ENCODE results near the gene RNF220. TPM values are rescaled to one million over a fixed set of nuclear protein-coding genes. Genes with fewer than 3 reads are reported as not detected.
A peak's percentile ranks its signal among the peaks of the same experiment; 100 is the strongest.

The RNF220 gene
- total RNA-seq, 6 experiments from 2014 or later, result 19.2 to 57.9 (median 23.0) TPM

DNA sequence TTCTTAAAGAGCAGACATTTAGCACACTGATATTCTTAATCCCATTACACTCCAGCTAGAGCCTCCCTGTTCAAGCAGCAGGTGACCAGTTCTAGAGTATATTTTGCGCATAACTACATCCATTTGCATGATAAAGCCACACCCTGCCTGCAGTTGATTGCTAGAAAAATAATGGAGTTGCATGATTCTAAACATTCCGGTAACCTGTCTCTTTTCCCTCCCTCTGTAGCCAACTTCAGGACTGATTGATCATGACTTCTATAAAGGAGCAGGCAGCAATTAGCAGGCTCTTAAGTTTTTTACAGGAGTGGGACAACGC, 284.4 kb downstream of the RNF220 start:
- no peaks in the 10 kb centered on the region for H3K27me3 ChIP-seq
- TF ChIP-seq POLR2A (IDR thresholded peaks at IDR 0.05), result no peak
- H3K36me3 ChIP-seq, result no peaks in the 10 kb centered on the region
- intact Hi-C loops (cut with DNase I), result no loop called here
- no peaks in the 10 kb centered on the region for H3K4me1 ChIP-seq
- no peak overlapping the region for H3K27ac ChIP-seq
- DNase-seq (no peak), ATAC-seq (no peak)
- 94% methylated on average over 2 of the region's 3 CpGs for WGBS (ENCODE audit: insufficient coverage, low coverage, low lambda C conversion rate, missing lambda C conversion rate)
- H3K4me3 ChIP-seq, result no peak overlapping the region
- H3K9me3 ChIP-seq, result no peaks in the 10 kb centered on the region

DNA sequence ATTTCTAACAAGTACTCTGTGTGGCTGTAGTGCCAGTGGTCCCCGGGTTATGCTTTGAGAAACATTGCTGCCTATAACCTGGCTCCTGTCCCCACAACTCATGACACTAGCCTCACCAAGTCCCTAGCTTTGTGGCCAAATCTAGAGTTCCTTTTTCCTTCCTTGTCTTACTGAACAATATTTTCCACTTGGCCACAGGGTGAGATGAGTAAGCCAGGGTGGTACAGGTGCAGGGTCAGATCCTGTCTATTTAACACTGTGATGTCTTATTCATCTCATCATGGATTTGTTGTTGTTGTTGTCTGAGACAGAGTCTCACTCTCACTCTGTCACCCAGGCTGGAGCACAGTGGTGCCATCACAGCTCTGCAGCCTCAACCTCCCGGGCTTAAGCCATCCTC, 288.1 kb downstream of the RNF220 start:
- intact Hi-C loops (cut with DNase I), result no loop called here
- Histone ChIP-seq H3K4me1 (no peaks in the 10 kb centered on the region), H3K9me3 (no peaks in the 10 kb centered on the region), H3K4me3 (no peak overlapping the region), H3K36me3 (no peaks in the 10 kb centered on the region), H3K27me3 (no peaks in the 10 kb centered on the region), H3K27ac (no peak overlapping the region)
- ATAC-seq, result no peak
- no peak for DNase-seq
- TF ChIP-seq POLR2A (IDR thresholded peaks at IDR 0.05) (no peak), CTCF (IDR thresholded peaks at IDR 0.05) (no peak)
- 72% methylated on average over 2 of the region's 2 CpGs for WGBS (ENCODE audit: insufficient coverage, low coverage, low lambda C conversion rate, missing lambda C conversion rate)

GRCh38 chr1:44693900-44694299, 288.8 kb downstream of the RNF220 start:
- H3K36me3 ChIP-seq, result no peaks in the 10 kb centered on the region
- no peak overlapping the region for H3K27ac ChIP-seq
- TF ChIP-seq POLR2A (IDR thresholded peaks at IDR 0.05), result no peak
- TF ChIP-seq CTCF (IDR thresholded peaks at IDR 0.05), result no peak
- intact Hi-C loops (cut with DNase I), result no loop called here
- DNase-seq (no peak), ATAC-seq (no peak)
- no peaks in the 10 kb centered on the region for H3K27me3 ChIP-seq
- H3K4me3 ChIP-seq, result no peak overlapping the region
- H3K4me1 ChIP-seq, result no peaks in the 10 kb centered on the region
- 92% methylated on average over 2 of the region's 3 CpGs for WGBS (ENCODE audit: insufficient coverage, low coverage, low lambda C conversion rate, missing lambda C conversion rate)
- H3K9me3 ChIP-seq, result no peaks in the 10 kb centered on the region

DNA sequence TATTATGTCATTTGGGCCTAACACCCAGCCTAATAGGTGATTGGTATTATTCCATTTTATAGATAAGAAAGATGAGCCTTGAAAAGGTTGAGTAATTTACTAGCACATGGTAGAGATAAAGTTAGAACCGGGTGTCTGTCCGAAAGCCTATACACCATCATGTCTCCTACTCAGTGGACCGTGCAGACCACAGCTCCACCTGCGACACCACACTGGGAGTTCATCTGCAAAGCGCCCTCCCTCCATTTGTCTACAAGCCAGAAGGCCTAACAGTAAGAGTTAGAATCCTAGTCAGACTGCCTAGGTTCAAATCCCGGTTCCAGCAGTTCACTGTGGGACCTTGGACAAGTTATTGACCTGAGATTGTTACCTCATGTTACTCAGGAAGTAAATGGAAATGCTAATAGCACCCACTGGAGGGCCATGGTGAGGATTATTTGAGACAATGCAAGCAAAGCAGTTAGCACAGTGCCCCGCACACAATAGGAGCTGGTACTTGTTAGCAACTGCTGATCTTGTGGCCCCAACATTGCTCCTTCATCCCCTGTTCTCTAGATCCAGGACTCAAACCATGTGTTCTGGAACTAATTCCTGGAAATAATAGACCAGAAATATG, 289.9 kb downstream of the RNF220 start:
- no peaks in the 10 kb centered on the region for H3K9me3 ChIP-seq
- TF ChIP-seq POLR2A (IDR thresholded peaks at IDR 0.05) (no peak), CTCF (IDR thresholded peaks at IDR 0.05) (peak in 1 of 4 donors; percentile 3)
- intact Hi-C loops (cut with DNase I), result no loop called here
- H3K4me1 ChIP-seq, result no peaks in the 10 kb centered on the region
- H3K27ac ChIP-seq, result no peak overlapping the region
- peak in 1 of 4 donors; percentile 47 for ATAC-seq
- H3K36me3 ChIP-seq, result no peaks in the 10 kb centered on the region
- H3K4me3 ChIP-seq, result no peak overlapping the region
- 74% methylated on average over 4 of the region's 7 CpGs for WGBS (ENCODE audit: insufficient coverage, low coverage, low lambda C conversion rate, missing lambda C conversion rate)
- no peak for DNase-seq
- no peaks in the 10 kb centered on the region for H3K27me3 ChIP-seq

DNA sequence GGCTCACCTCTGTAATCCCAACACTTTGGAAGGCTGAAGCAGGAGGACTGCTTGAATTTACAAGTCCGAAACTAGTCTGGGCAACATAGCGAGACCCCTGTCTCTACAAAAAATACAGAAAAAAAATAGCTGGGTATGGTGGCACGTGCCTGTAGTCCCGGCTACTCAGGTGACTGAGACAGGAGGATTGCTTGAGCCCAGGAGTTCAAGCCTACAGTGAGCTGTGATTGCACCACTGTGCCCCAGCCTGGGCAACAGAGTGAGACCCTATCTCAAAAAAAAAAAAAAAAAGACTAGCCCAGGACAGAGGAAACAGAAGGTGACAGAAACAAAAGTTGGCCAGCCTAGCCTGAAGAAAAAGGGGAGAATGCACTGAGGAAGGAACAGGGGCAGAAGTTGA, 290.6 kb downstream of the RNF220 start:
- ATAC-seq (no peak), DNase-seq (no peak)
- intact Hi-C loops (cut with DNase I), result no loop called here
- H3K27ac ChIP-seq, result no peak overlapping the region
- H3K36me3 ChIP-seq, result no peaks in the 10 kb centered on the region
- H3K4me3 ChIP-seq, result no peak overlapping the region
- H3K4me1 ChIP-seq, result peaks cover 0 to 6% (median 2%) of the 10 kb centered on the region in 4 donors
- no peaks in the 10 kb centered on the region for H3K27me3 ChIP-seq
- 82% methylated on average over 4 of the region's 4 CpGs for WGBS (ENCODE audit: insufficient coverage, low coverage, low lambda C conversion rate, missing lambda C conversion rate)
- TF ChIP-seq POLR2A (IDR thresholded peaks at IDR 0.05) (no peak), CTCF (IDR thresholded peaks at IDR 0.05) (no peak)
- no peaks in the 10 kb centered on the region for H3K9me3 ChIP-seq
